IMR-90 (cell line): ENCODE results near the gene TXK. TPM values are rescaled to one million over a fixed set of nuclear protein-coding genes. Genes with fewer than 3 reads are reported as not detected.
A peak's percentile ranks its signal among the peaks of the same experiment; 100 is the strongest.

Source experiments
- ATAC-seq: fragments of 200-7000 bp; cut with Tn5 transposase; 2 replicates; pipeline ENCODE4 v1.9.1; 2020; ENCODE audit warnings: low read depth, mild to moderate bottlenecking, moderate library complexity
- Bru-seq: library from RNA; stranded (reverse); fragments of 400-500 nt; gene quantifications from one replicate; lab custom pipeline; 2021; lab: Mats Ljungman, UMichigan
- BruChase-seq, 2 experiments: library from RNA; stranded (reverse); fragments of 400-500 nt; gene quantifications; one replicate each; lab custom pipeline; 2021; lab: Mats Ljungman, UMichigan
- BruUV-seq: library from RNA; stranded (reverse); fragments of 400-500 nt; replicated peaks from 2 replicates; lab custom pipeline; 2021; lab: Mats Ljungman, UMichigan
- CTCF ChIA-PET: fragments of 300-600 bp; formaldehyde crosslinking; extraction: SDS; loops from one replicate; lab custom pipeline; 2021; ENCODE audit warnings: antibody characterized with exemption; lab: Yijun Ruan, JAX
- POLR2A ChIA-PET: fragments of 300-600 bp; sonication (Branson Sonifier 250); formaldehyde crosslinking; loops from one replicate; lab custom pipeline; 2022; ENCODE audit warnings: antibody characterized with exemption; ENCODE audit not compliant: unreplicated experiment; lab: Charles Lee
- DNase-seq: peaks from one replicate; pipeline ENCODE4 v3.0.0; 2013
- H2AFZ ChIP-seq: replicated peaks from 2 replicates; pipeline ENCODE3; 2013; ENCODE audit warnings: low read length, mild to moderate bottlenecking; ENCODE audit not compliant: poor library complexity
- H2AK5ac ChIP-seq: 2 replicates; pipeline ENCODE4 v1.6.1; 2013; ENCODE audit warnings: low read depth, low read length, inconsistent platforms
- H2AK9ac ChIP-seq: replicated peaks from 2 replicates; pipeline ENCODE3; 2013; ENCODE audit warnings: mild to moderate bottlenecking, low read depth, low read length, moderate library complexity; ENCODE audit not compliant: poor library complexity
- H2BK120ac ChIP-seq: 2 replicates; pipeline ENCODE4 v1.6.1; 2013; ENCODE audit warnings: low read depth, low read length, inconsistent platforms
- H2BK15ac ChIP-seq: 3 replicates; pipeline ENCODE4 v1.6.1; 2013; ENCODE audit warnings: low read depth, low read length, inconsistent platforms
- H2BK20ac ChIP-seq: 2 replicates; pipeline ENCODE4 v1.6.1; 2013; ENCODE audit warnings: low read depth, mild to moderate bottlenecking, inconsistent platforms, low read length, moderate library complexity
- H2BK5ac ChIP-seq: 2 replicates; pipeline ENCODE4 v1.6.1; 2013; ENCODE audit warnings: mild to moderate bottlenecking, low read depth, low read length, inconsistent platforms; ENCODE audit not compliant: poor library complexity, severe bottlenecking
- H3K14ac ChIP-seq: replicated peaks from 2 replicates; pipeline ENCODE4 v1.6.1; 2013; ENCODE audit warnings: low read depth, low read length, inconsistent platforms
- H3K18ac ChIP-seq: 2 replicates; pipeline ENCODE4 v1.6.1; 2013; ENCODE audit warnings: low read depth, low read length, control low read depth
- H3K23ac ChIP-seq: 2 replicates; pipeline ENCODE4 v1.6.1; 2013; ENCODE audit warnings: low read depth, low read length, inconsistent platforms
- H3K27ac ChIP-seq: 2 replicates; pipeline ENCODE4 v1.5.1; 2013; ENCODE audit warnings: mild to moderate bottlenecking, control low read depth, low read length; ENCODE audit not compliant: insufficient read depth
- H3K27me3 ChIP-seq: 2 replicates; pipeline ENCODE4 v1.6.1; 2013; ENCODE audit warnings: low read length; ENCODE audit not compliant: control insufficient read depth, insufficient read depth
- H3K36me3 ChIP-seq: 2 replicates; pipeline ENCODE4 v1.6.1; 2013; ENCODE audit warnings: low read length, mixed read lengths; ENCODE audit not compliant: control insufficient read depth, insufficient read depth
- H3K4ac ChIP-seq: 2 replicates; pipeline ENCODE4 v1.6.1; 2013; ENCODE audit warnings: low read depth, low read length, inconsistent platforms
- H3K4me1 ChIP-seq: 2 replicates; pipeline ENCODE4 v1.6.1; 2013; ENCODE audit warnings: low read length, mixed read lengths; ENCODE audit not compliant: control insufficient read depth, insufficient read depth
- H3K4me2 ChIP-seq: 2 replicates; pipeline ENCODE4 v1.6.1; 2013; ENCODE audit warnings: low read depth, mild to moderate bottlenecking, control low read depth, low read length, moderate library complexity
- H3K4me3 ChIP-seq: 2 replicates; pipeline ENCODE4 v1.5.1; 2013; ENCODE audit warnings: low read depth, mild to moderate bottlenecking, control low read depth, low read length, moderate library complexity; ENCODE audit not compliant: insufficient read depth
- H3K56ac ChIP-seq: 2 replicates; pipeline ENCODE4 v1.6.1; 2013; ENCODE audit warnings: low read length, inconsistent platforms; ENCODE audit not compliant: insufficient read depth; ENCODE audit errors: extremely low read depth
- H3K79me1 ChIP-seq, 2 experiments: 2 replicates each; pipeline ENCODE4 v1.6.1; 2013; ENCODE audit warnings: low read length in 2 of 2, inconsistent platforms in 1 of 2, low read depth in 1 of 2
- H3K9ac ChIP-seq: 2 replicates; pipeline ENCODE4 v1.6.1; 2013; ENCODE audit warnings: low read depth, low read length, control low read depth
- H3K9me1 ChIP-seq: 2 replicates; pipeline ENCODE4 v1.6.1; 2013; ENCODE audit warnings: low read length, inconsistent platforms; ENCODE audit not compliant: insufficient read depth
- H3K9me3 ChIP-seq: 2 replicates; pipeline ENCODE4 v1.6.1; 2013; ENCODE audit warnings: low read length; ENCODE audit not compliant: control insufficient read depth, insufficient read depth
- H4K20me1 ChIP-seq: 2 replicates; pipeline ENCODE4 v1.6.1; 2013; ENCODE audit warnings: low read length, inconsistent platforms; ENCODE audit not compliant: insufficient read depth
- H4K5ac ChIP-seq: 2 replicates; pipeline ENCODE4 v1.6.1; 2013; ENCODE audit warnings: mild to moderate bottlenecking, low read depth, low read length, control low read depth
- H4K8ac ChIP-seq, 2 experiments: 2 replicates each; pipeline ENCODE4 v1.6.1; 2013; ENCODE audit warnings: low read depth in 2 of 2, low read length in 2 of 2, control low read depth in 1 of 2, inconsistent platforms in 1 of 2
- H4K91ac ChIP-seq: 2 replicates; pipeline ENCODE4 v1.6.1; 2013; ENCODE audit warnings: low read depth, low read length, inconsistent platforms; ENCODE audit not compliant: insufficient read depth
- MAFK ChIP-seq: IDR thresholded peaks from 2 replicates; pipeline ENCODE4 v1.6.1; 2012; ENCODE audit warnings: low read depth, low read length, improper control_type of control experiment
- MAZ ChIP-seq: IDR thresholded peaks from 2 replicates; pipeline ENCODE4 v1.6.1; 2012; ENCODE audit warnings: low read depth, mild to moderate bottlenecking, low read length, improper control_type of control experiment, moderate library complexity, borderline replicate concordance
- MXI1 ChIP-seq: IDR thresholded peaks from 2 replicates; pipeline ENCODE4 v1.6.1; 2012; ENCODE audit warnings: low read depth, mild to moderate bottlenecking, low read length, moderate library complexity, borderline replicate concordance
- RFX5 ChIP-seq: IDR thresholded peaks from 2 replicates; pipeline ENCODE4 v1.8.0; 2012; ENCODE audit warnings: low read depth, mild to moderate bottlenecking, low read length, moderate library complexity
- WGBS, 2 experiments: methylation state at CpG; one replicate each; pipeline versions ENCODE4 v1.1.5 to v1.1.7; 2013; ENCODE audit warnings: missing lambda C conversion rate in 2 of 2; ENCODE audit not compliant: insufficient read length in 1 of 2; ENCODE audit errors: extremely low coverage in 2 of 2; 5-methylcytosine and 5-hydroxymethylcytosine counted together
- dilution Hi-C: fragments of 300-500 bp; cut with HindIII; formaldehyde crosslinking; loops from one replicate; pipeline ENCODE4 v1.14.3; 2018; ENCODE audit warnings: low sequenced_read_pairs; ENCODE audit not compliant: unreplicated experiment
- in situ Hi-C: fragments of 300-500 bp; cut with MboI; formaldehyde crosslinking; loops from 3 replicates; pipeline ENCODE4 v1.14.3; 2019; ENCODE audit warnings: low sequenced_read_pairs, inconsistent platforms, mixed read lengths
- intact Hi-C: fragments of 100-400 bp; cut with micrococcal nuclease; formaldehyde crosslinking; loops from 2 replicates; pipeline ENCODE4 v1.10.0; 2022
- long read RNA-seq: library from polyadenylated mRNA; unstranded; transcript quantifications from one replicate; pipeline ENCODE4 v2.0.0, GENCODE V29; 2021; ENCODE audit not compliant: unreplicated experiment
- polyA plus RNA-seq, 3 experiments: library from polyadenylated mRNA; depleted of rRNA; stranded (reverse); fragments of >200 nt; gene quantifications; 2 replicates each; pipeline ENCODE4 v1.2.3, GENCODE V29; 2012; ENCODE audit warnings: low replicate concordance in 1 of 3
- total RNA-seq: library from RNA; depleted of rRNA; stranded (reverse); fragments of >200 nt; gene quantifications from 2 replicates; pipeline ENCODE4 v1.2.3, GENCODE V29; 2012; rRNA removed
- TF ChIP-seq, protein P1 (sequence below): fragments of 150-350 bp; IDR thresholded peaks from 2 replicates; pipeline ENCODE4 v1.6.1; 2017; ENCODE audit warnings: mild to moderate bottlenecking, antibody characterized with exemption, low read length, low read depth

The TXK gene
- total RNA-seq (not detected in 2 replicates), polyA plus RNA-seq (2012; rRNA removed) (not detected in 2 replicates), Bru-seq, nascent RNA (percentile 23 among the genes with signal in this experiment), BruChase-seq, experiment 1, labeled RNA remaining after a 6-hour chase (percentile 26 among the genes with signal in this experiment), BruChase-seq, experiment 2, labeled RNA remaining after a 2-hour chase (percentile 28 among the genes with signal in this experiment)
- polyA plus RNA-seq (2012; cell fraction: cytosol; rRNA removed), result not detected in 2 replicates
- 0.09 TPM in 1 of 2 replicates, not detected in the other for polyA plus RNA-seq (2012; cell fraction: nucleus; rRNA removed; ENCODE audit: low replicate concordance)
- long read RNA-seq, result 0 reads

DNA sequence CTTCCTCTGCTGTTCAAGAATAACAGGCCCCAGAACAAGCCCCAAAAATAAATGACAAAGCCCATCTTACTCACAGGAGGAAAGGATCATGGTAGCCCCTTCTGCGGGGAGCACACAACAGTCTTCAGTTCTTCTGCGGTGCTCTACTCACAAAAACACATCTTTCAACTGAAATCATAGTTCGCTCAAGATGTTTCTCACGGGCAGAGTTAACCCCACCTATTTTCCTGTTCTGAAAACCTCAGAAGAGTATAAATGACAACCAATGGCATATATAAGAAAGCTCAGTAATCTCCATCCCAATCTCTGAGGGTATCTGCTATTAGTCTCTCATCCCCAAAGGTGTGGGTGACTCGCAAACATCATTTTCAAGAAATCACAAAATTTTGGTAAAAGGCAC, at the start of gene TXK:
TSS of gene TXK (minus strand) at position 170 of the 400 bp plus-strand sequence. CDS start at position 90, 80 bp downstream.
- POLR2A ChIA-PET, result no interaction called here
- H2AK5ac ChIP-seq, result no peak within 1 kb of the TSS
- in situ Hi-C loops, result loop anchor here (10.0 kb wide), 1 partner anchor 411 kb away; no protein-coding TSS in a partner anchor

More for the DNA sequence above, at the start of gene TXK:
- H4K20me1 ChIP-seq, result no peaks in the 10 kb centered on the region
- CTCF ChIA-PET, result no interaction called here
- 0 out of 2 replicates have a peak within 1 kb of the TSS, but pooled peaks have one; percentile 22 for H3K14ac ChIP-seq
- H2BK5ac ChIP-seq, result no peak within 1 kb of the TSS
- no CpG with 5 or more reads among the region's 5 CpGs for WGBS, 2 experiments
- H2BK120ac ChIP-seq, result no peak within 1 kb of the TSS
- ATAC-seq (no peak), DNase-seq (no peak)
- no peak within 1 kb of the TSS for H4K8ac ChIP-seq
- H2BK20ac ChIP-seq, result no peak within 1 kb of the TSS
- H2AFZ ChIP-seq, result no peak within 1 kb of the TSS
- intact Hi-C loops, result no loop called here
- no peak within 1 kb of the TSS for H4K5ac ChIP-seq
- H4K91ac ChIP-seq, result no peak within 1 kb of the TSS
- no peak within 1 kb of the TSS for H3K4me2 ChIP-seq
- H3K4me3 ChIP-seq, result no peak within 1 kb of the TSS
- no peaks in the 10 kb centered on the region for H3K9me3 ChIP-seq
- no peak within 1 kb of the TSS for H2AK9ac ChIP-seq
- H3K27ac ChIP-seq, result no peak within 1 kb of the TSS
- H3K27me3 ChIP-seq, result no peaks in the 10 kb centered on the region
- H3K4ac ChIP-seq, result no peak within 1 kb of the TSS
- H2BK15ac ChIP-seq, result no peak within 1 kb of the TSS
- H3K9me1 ChIP-seq, result no peaks in the 10 kb centered on the region; the same call in 1 of the 2 replicates
- no peaks in the 10 kb centered on the region; the same call in 1 of the 2 replicates for H3K36me3 ChIP-seq
- no peak within 1 kb of the TSS for H3K56ac ChIP-seq
- no peaks in the 10 kb centered on the region for H3K79me1 ChIP-seq
- H3K23ac ChIP-seq, result no peak within 1 kb of the TSS
- no peak within 1 kb of the TSS for H3K18ac ChIP-seq
- peaks cover 2% of the 10 kb centered on the region for H3K4me1 ChIP-seq
- BruUV-seq, result no TSS peak
- no peak within 1 kb of the TSS for H3K9ac ChIP-seq
- dilution Hi-C loops, result no loop called here
- TF ChIP-seq MAFK (no peak), MAZ (no peak), MXI1 (no peak), RFX5 (no peak)
- TF ChIP-seq, protein P1, sequence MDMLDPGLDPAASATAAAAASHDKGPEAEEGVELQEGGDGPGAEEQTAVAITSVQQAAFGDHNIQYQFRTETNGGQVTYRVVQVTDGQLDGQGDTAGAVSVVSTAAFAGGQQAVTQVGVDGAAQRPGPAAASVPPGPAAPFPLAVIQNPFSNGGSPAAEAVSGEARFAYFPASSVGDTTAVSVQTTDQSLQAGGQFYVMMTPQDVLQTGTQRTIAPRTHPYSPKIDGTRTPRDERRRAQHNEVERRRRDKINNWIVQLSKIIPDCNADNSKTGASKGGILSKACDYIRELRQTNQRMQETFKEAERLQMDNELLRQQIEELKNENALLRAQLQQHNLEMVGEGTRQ, result no peak
